SK-N-MC (cell line): Measurements from ENCODE around the gene ITGB5.

Source experiments
- DNase-seq: peaks from one replicate; pipeline ENCODE4 v3.0.0-alpha.2; 2011; ENCODE audit warnings: low read depth, low spot score
- H3K27ac ChIP-seq: fragments of 200-600 bp; sonication (generic); 2 replicates; pipeline ENCODE4 v1.5.1; 2016; ENCODE audit warnings: mixed run types
- H3K36me3 ChIP-seq: fragments of 200-600 bp; sonication (generic); 2 replicates; pipeline ENCODE4 v1.6.1; 2017; ENCODE audit warnings: antibody characterized with exemption, low read length, mixed read lengths; ENCODE audit not compliant: insufficient read depth
- H3K4me3 ChIP-seq: fragments of 200-600 bp; sonication (generic); 2 replicates; pipeline ENCODE4 v1.5.1; 2016
- H3K9ac ChIP-seq: fragments of 200-600 bp; sonication (generic); 2 replicates; pipeline ENCODE4 v1.8.0; 2017; ENCODE audit warnings: mixed run types, mixed read lengths; ENCODE audit not compliant: insufficient read length
- H3K9me3 ChIP-seq: fragments of 200-600 bp; sonication (generic); 2 replicates; pipeline ENCODE4 v1.6.1; 2017; ENCODE audit warnings: low read depth, mild to moderate bottlenecking, antibody characterized with exemption, low read length, moderate library complexity, mixed read lengths
- EZH2 ChIP-seq: fragments of 200-600 bp; sonication (generic); IDR thresholded peaks from one replicate; pipeline ENCODE4 v1.6.1; 2017; ENCODE audit warnings: antibody characterized with exemption
- FOXP2 ChIP-seq: optimal IDR thresholded peaks from 2 replicates; pipeline ENCODE3; 2011; ENCODE audit warnings: mild to moderate bottlenecking, moderate library complexity; ENCODE audit not compliant: insufficient read depth; ENCODE audit errors: extremely low read length, control extremely low read depth
- POLR2AphosphoS5 ChIP-seq: IDR thresholded peaks from 2 replicates; pipeline ENCODE4 v1.6.1; 2012; ENCODE audit warnings: mild to moderate bottlenecking, low read depth, low read length, borderline replicate concordance

ITGB5 gene

GRCh38 chr3:124907957-124908356 is 20.8 kb upstream of the ITGB5 start:
- Histone ChIP-seq H3K4me3 (no peak overlapping the region), H3K36me3 (no peaks in the 10 kb centered on the region), H3K9me3 (no peaks in the 10 kb centered on the region), H3K27ac (no peak overlapping the region), H3K9ac (no peak overlapping the region)
- DNase-seq, result no peak
- TF ChIP-seq FOXP2, result no peak
- TF ChIP-seq POLR2AphosphoS5, result no peak
- no peak for TF ChIP-seq EZH2

GRCh38 chr3:124904835-124905492 is 17.8 kb upstream of the ITGB5 start:
- TF ChIP-seq FOXP2 (no peak), EZH2 (no peak), POLR2AphosphoS5 (no peak)
- Histone ChIP-seq H3K27ac (no peak overlapping the region), H3K9me3 (no peaks in the 10 kb centered on the region), H3K4me3 (no peak overlapping the region), H3K36me3 (no peaks in the 10 kb centered on the region), H3K9ac (no peak overlapping the region)
- DNase-seq, result no peak

- no peaks in the 10 kb centered on the region for H3K36me3 ChIP-seq
- H3K9me3 ChIP-seq, result no peaks in the 10 kb centered on the region
- no peak for DNase-seq
- H3K4me3 ChIP-seq, result no peak overlapping the region
- H3K9ac ChIP-seq, result no peak overlapping the region
- H3K27ac ChIP-seq, result no peak overlapping the region
- TF ChIP-seq EZH2, result no peak
- no peak for TF ChIP-seq FOXP2
- no peak for TF ChIP-seq POLR2AphosphoS5
Observed at GRCh38 chr3:124903896-124904834, 17.0 kb upstream of the ITGB5 start.

GRCh38 chr3:124896824-124897526 is 9.8 kb upstream of the ITGB5 start:
- no peak for TF ChIP-seq FOXP2
- no peak for TF ChIP-seq POLR2AphosphoS5
- TF ChIP-seq EZH2, result no peak
- H3K27ac ChIP-seq, result no peak overlapping the region
- no peak overlapping the region for H3K9ac ChIP-seq
- no peak overlapping the region for H3K4me3 ChIP-seq
- DNase-seq, result no peak
- H3K9me3 ChIP-seq, result no peaks in the 10 kb centered on the region
- H3K36me3 ChIP-seq, result peaks cover 29% of the 10 kb centered on the region

- no peak overlapping the region for H3K9ac ChIP-seq
- H3K4me3 ChIP-seq, result no peak overlapping the region
- H3K27ac ChIP-seq, result no peak overlapping the region
- TF ChIP-seq FOXP2 (no peak), POLR2AphosphoS5 (no peak), EZH2 (no peak)
- H3K9me3 ChIP-seq, result no peaks in the 10 kb centered on the region
- no peak for DNase-seq
- peaks cover 38% of the 10 kb centered on the region for H3K36me3 ChIP-seq
Observed at GRCh38 chr3:124895756-124896155, 8.6 kb upstream of the ITGB5 start.

- H3K36me3 ChIP-seq, result peaks cover 40% of the 10 kb centered on the region
- no peak overlapping the region for H3K9ac ChIP-seq
- DNase-seq, result no peak
- H3K27ac ChIP-seq, result no peak overlapping the region
- H3K4me3 ChIP-seq, result no peak overlapping the region
- H3K9me3 ChIP-seq, result no peaks in the 10 kb centered on the region
- TF ChIP-seq FOXP2, result no peak
Observed at GRCh38 chr3:124893526-124893925, 6.4 kb upstream of the ITGB5 start.

- no peak overlapping the region for H3K4me3 ChIP-seq
- TF ChIP-seq EZH2 (no peak), POLR2AphosphoS5 (no peak), FOXP2 (no peak)
- DNase-seq, result no peak
- H3K36me3 ChIP-seq, result peaks cover 29% of the 10 kb centered on the region
- H3K27ac ChIP-seq, result no peak overlapping the region
- H3K9me3 ChIP-seq, result no peaks in the 10 kb centered on the region
- H3K9ac ChIP-seq, result no peak overlapping the region
Observed at GRCh38 chr3:124890573-124891190, 3.5 kb upstream of the ITGB5 start.
